Colonic mucosa (tissue), 4 donors: Measurements from ENCODE around the gene INKA2. TPM values are rescaled to one million over a fixed set of nuclear protein-coding genes. Genes with fewer than 3 reads are reported as not detected.

ENCODE experiments used
- DNase-seq: peaks from one replicate; pipeline ENCODE4 v3.0.0-alpha.2; 2020
- H3K27ac ChIP-seq: fragments of 200-600 bp; one replicate; pipeline ENCODE4 v1.8.0; 2021
- H3K27me3 ChIP-seq: fragments of 200-600 bp; one replicate; pipeline ENCODE4 v1.8.0; 2021
- H3K36me3 ChIP-seq: fragments of 200-600 bp; one replicate; pipeline ENCODE4 v1.8.0; 2021
- H3K4me1 ChIP-seq: fragments of 200-600 bp; one replicate; pipeline ENCODE4 v1.8.0; 2021; ENCODE audit warnings: mild to moderate bottlenecking
- H3K4me3 ChIP-seq: fragments of 200-600 bp; one replicate; pipeline ENCODE4 v1.8.0; 2021
- H3K9ac ChIP-seq, 2 donors: one replicate each; pipeline ENCODE4 v1.7.0; 2013; ENCODE audit warnings: control low read depth in 2 of 2, low read depth in 2 of 2, low read length in 2 of 2
- H3K9me3 ChIP-seq: fragments of 200-600 bp; one replicate; pipeline ENCODE4 v1.8.0; 2021
- intact Hi-C: fragments of 100-400 bp; cut with DNase I; formaldehyde crosslinking; loops from one replicate; pipeline ENCODE4 v1.14.1; 2022
- total RNA-seq, 2 donors: library from RNA; stranded (reverse); fragmentation: NEBNext Ultra II Directional in 1 of 2; extraction: Animal tissue kit (Norgen Biotek cat#: 25700) in 1 of 2; gene quantifications; one replicate each; pipeline ENCODE4 v1.2.1, GENCODE V29; 2021
- TF ChIP-seq, protein P1 (sequence below): fragments of 200-600 bp; IDR thresholded peaks from one replicate; pipeline ENCODE4 v1.8.0; 2022; ENCODE audit warnings: antibody characterized with exemption, mild to moderate bottlenecking
- donor health status: healthy.
- donor health status: DM: no; HTN: no; CAD: no.
- donor health status: DM: no; HTN: no; CAD: no.

Gene INKA2
- total RNA-seq, 2 donors from 2014 or later, result 2.2 to 4.0 TPM

DNA sequence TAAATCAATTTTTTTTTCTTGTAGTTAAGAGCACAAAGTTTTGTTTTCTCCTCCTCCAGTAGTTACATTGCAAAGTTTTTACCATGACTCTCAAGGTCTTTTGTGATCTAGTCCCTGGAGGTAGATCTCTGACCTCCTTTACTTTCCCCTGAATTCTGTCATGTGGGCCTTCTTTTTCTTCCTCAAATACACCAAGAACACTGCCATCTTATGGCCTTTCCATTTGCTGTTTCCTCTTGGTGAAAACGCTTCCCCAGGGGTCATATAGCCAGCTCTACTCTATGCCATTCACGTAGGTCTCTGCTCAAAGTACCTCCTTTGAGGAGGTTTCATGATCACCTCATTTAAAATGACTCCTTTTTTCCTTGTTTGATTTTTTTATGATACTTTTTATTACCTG is 19.2 kb upstream of the INKA2 start:
- H3K9ac ChIP-seq, result no peak overlapping the region
- no peaks in the 10 kb centered on the region for H3K9me3 ChIP-seq
- H3K27ac ChIP-seq, result no peak overlapping the region
- intact Hi-C loops, result no loop called here
- peaks cover 5% of the 10 kb centered on the region for H3K36me3 ChIP-seq
- TF ChIP-seq, protein P1, sequence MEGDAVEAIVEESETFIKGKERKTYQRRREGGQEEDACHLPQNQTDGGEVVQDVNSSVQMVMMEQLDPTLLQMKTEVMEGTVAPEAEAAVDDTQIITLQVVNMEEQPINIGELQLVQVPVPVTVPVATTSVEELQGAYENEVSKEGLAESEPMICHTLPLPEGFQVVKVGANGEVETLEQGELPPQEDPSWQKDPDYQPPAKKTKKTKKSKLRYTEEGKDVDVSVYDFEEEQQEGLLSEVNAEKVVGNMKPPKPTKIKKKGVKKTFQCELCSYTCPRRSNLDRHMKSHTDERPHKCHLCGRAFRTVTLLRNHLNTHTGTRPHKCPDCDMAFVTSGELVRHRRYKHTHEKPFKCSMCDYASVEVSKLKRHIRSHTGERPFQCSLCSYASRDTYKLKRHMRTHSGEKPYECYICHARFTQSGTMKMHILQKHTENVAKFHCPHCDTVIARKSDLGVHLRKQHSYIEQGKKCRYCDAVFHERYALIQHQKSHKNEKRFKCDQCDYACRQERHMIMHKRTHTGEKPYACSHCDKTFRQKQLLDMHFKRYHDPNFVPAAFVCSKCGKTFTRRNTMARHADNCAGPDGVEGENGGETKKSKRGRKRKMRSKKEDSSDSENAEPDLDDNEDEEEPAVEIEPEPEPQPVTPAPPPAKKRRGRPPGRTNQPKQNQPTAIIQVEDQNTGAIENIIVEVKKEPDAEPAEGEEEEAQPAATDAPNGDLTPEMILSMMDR, result peak; percentile 14
- no peak overlapping the region for H3K4me3 ChIP-seq
- no peaks in the 10 kb centered on the region for H3K27me3 ChIP-seq
- peaks cover 7% of the 10 kb centered on the region for H3K4me1 ChIP-seq
- DNase-seq, result no peak

DNA sequence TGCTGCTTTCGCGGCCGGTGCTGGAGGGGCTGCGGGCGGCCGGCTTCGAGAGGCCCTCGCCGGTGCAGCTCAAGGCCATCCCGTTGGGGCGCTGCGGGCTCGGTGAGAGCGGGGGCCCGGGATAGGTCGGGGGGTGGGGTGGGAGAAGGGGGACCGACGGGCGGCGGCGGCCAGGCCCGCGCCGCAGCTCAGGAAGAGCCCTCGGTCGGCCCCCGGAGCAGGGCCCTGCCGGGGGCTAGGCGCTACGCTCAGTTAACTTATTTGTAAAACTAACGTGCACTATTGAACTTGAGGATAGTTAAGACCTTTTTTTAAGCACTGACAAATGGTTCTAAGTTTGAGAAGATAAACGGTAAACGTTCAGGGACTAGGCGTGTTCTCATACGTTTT is 16.9 kb upstream of the INKA2 start:
- Histone ChIP-seq H3K27ac (peak overlapping the region; percentile 88), H3K27me3 (no peaks in the 10 kb centered on the region), H3K9ac (peak overlapping the region; percentile 77 to 83), H3K4me1 (peaks cover 7% of the 10 kb centered on the region), H3K4me3 (peak overlapping the region; percentile 90), H3K9me3 (no peaks in the 10 kb centered on the region), H3K36me3 (no peaks in the 10 kb centered on the region)
- TF ChIP-seq, protein P1, result no peak
- no peak for DNase-seq
- intact Hi-C loops, result no loop called here

DNA sequence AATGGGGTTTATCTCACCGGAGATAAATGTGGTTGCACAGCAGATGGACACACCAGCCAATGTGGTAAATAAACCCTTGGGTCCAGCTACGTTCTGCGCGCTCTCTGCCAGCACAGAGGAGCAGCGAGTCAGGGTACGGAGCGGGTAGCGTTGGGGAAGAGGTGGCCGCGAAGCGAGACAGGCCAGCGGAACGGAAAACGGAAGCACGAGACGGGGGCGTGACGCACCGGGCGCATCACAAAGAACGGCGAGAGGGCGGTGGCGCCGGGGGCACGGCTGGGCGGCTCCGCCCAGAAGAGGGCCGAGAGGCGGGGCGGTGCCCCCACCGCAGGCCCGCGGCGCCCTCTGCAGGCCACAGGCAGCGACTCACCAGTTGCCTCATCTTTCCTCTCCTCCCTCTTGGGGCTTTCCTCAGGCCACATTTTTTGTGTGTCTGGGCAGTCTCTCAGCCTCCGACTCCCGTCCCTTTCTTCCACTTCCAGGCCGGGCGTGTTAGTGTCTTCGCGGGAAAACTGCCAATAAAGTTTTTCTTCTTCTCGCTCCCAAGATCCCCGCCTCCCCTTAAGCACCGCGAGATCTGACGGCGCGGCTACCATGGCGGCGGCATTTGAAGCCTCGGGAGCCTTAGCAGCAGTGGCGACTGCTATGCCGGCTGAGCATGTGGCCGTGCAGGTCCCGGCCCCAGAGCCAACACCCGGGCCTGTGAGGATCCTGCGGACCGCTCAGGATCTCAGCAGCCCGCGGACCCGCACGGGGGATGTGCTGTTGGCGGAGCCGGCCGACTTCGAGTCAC is 16.3 kb upstream of the INKA2 start, which contains the start of gene DDX20:
Gene DDX20 (plus strand): TSS at position 571 of the 793 bp plus-strand sequence. CDS start 24 bp downstream, at position 595.
- Histone ChIP-seq H3K27me3 (no peaks in the 10 kb centered on the region), H3K9ac (peak within 1 kb of the TSS; percentile 77 to 83), H3K4me3 (peak within 1 kb of the TSS; percentile 90), H3K27ac (peak within 1 kb of the TSS; percentile 88), H3K9me3 (no peaks in the 10 kb centered on the region), H3K4me1 (peaks cover 7% of the 10 kb centered on the region), H3K36me3 (no peaks in the 10 kb centered on the region)
- intact Hi-C loops, result no loop called here
- TF ChIP-seq, protein P1, result peak; percentile 76
- DNase-seq, result peak; percentile 95

DNA sequence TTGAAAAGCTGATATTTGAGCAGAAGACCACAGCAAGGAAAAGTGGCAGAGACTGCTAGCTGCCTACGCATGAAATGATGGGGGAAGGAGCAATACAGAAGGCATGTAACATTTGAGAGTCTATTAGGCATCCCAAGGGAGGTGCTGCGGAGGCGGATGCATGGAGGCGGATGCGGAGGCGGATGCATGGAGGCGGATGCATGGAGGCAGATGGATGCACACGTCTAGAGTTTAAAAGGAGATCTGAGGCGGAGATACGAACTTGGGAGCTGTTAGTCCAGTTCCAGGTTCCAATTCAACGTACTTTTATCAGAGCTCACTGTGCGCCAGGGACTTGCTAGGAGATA is 15.8 kb upstream of the INKA2 start:
- Histone ChIP-seq H3K36me3 (no peaks in the 10 kb centered on the region), H3K9ac (peak overlapping the region; percentile 77 to 83), H3K27ac (peak overlapping the region; percentile 88), H3K27me3 (no peaks in the 10 kb centered on the region), H3K9me3 (no peaks in the 10 kb centered on the region), H3K4me1 (peaks cover 7% of the 10 kb centered on the region), H3K4me3 (peak overlapping the region; percentile 90)
- TF ChIP-seq, protein P1, result no peak
- intact Hi-C loops, result loop anchor here (5.0 kb wide), 1 partner anchor 38 kb away; no protein-coding TSS in a partner anchor
- DNase-seq, result peak; percentile 48

DNA sequence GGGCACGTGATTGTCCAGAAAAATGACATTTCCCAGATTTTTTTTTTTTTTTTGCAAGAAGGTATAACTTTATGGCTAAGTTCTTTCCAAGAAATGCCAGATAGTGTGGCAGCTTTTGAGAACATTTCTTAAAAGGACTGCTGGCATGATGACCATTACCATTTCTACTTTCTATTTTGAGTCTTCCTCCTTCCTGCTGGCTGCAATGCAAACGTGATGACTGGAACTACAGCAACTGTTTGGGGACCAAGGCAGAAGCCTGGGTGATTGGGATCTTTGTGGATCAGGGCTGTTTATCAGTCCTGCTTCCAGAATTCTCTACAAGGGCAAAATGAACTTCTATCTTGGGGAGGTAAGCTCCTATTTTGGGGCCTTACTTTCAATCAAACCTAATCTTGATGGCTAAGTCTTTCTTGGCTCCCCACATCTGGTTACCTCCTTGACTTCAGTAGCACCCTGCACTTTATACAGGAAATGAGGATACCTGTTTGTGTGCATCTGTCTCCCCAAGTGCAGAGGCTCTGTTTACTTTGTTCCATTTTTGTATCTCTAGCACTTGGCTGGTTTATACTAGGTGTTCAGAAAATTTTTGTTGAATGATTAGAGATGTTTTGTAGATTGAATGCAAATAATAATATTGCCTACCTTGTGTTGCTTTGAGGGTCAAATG is 12.8 kb upstream of the INKA2 start:
- no peak for DNase-seq
- Histone ChIP-seq H3K4me3 (no peak overlapping the region), H3K9me3 (no peaks in the 10 kb centered on the region), H3K27me3 (no peaks in the 10 kb centered on the region), H3K4me1 (peaks cover 5% of the 10 kb centered on the region), H3K36me3 (no peaks in the 10 kb centered on the region), H3K27ac (no peak overlapping the region), H3K9ac (no peak overlapping the region)
- TF ChIP-seq, protein P1, result no peak
- intact Hi-C loops, result loop anchor here (5.0 kb wide), 1 partner anchor 35 kb away; no protein-coding TSS in a partner anchor
